ENCODE data around the gene GATA6. TPM values are rescaled to one million over a fixed set of nuclear protein-coding genes. Genes with fewer than 3 reads are reported as not detected.
A peak's percentile ranks its signal among the peaks of the same experiment; 100 is the strongest.

GATA6 gene
- 7.7 and 16.4 TPM in 2 replicates for total RNA-seq

DNA sequence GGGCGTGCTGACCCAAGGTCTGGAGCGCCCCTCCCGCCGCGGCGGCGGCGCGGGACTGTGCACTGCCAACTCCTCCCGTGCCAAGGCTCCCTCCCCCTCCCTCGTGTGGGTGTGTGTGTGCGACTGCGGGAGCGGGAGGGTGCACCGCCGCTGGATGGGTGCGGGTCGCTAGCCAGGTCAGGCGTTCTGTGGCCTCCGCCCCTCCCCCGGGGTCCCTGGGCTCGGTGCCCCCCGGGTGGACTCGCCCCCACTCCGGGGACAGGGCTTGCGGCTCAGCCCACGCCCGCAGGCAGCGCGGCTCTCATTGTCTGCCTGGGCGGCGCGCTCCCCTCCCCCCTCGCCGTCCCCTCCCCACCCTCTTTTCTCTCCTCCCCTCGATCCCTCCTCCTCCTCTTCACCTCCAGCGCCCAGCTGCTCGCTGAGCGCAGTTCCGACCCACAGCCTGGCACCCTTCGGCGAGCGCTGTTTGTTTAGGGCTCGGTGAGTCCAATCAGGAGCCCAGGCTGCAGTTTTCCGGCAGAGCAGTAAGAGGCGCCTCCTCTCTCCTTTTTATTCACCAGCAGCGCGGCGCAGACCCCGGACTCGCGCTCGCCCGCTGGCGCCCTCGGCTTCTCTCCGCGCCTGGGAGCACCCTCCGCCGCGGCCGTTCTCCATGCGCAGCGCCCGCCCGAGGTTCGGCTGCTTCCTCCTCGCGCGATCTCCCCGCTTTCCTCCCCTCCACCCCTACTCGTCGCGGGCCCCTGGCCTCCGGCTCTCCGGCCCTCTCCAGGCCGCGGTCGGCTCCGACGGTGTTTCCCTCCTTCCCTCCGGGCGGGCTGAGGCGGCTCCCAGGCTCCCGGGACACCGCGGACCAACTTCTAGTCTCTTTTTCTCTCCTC is at the start of gene GATA6:
TSS of gene GATA6 (plus strand) at position 579 of the 878 bp plus-strand sequence. CDS start 1,556 bp downstream, outside the sequence.

Small RNA genes lying within 50 kb of the gene (small RNA-seq; reads per million reads assigned to genes)
- 0.39 reads per million, percentile 10 among the genes with 10 or more reads in this experiment for gene RNU6-702P (ENCODE audit: low replicate concordance)
- gene RNU6ATAC20P (ENCODE audit: low replicate concordance): not detected

Other genes with a start within 250 kb of the GATA6 start
- not detected in 2 replicates for gene CTAGE1, start 248.3 kb downstream of the GATA6 start, total RNA-seq

All from placental pericyte (primary cell).